ENCODE measurements around the gene KCNJ9.

GRCh38 chr1:160125746-160126145 is 44.4 kb downstream of the KCNJ9 start:
- TF ChIP-seq CTCF (conservative IDR thresholded peaks at IDR 0.05) (no peak), EZH2 (IDR thresholded peaks at IDR 0.05; ENCODE audit: low read depth) (no peak)

Data from PC-9 (cell line).